NCI-H446 treated with DMSO at 0.1 percent for 48 hours (cell line): Measurements from ENCODE around the gene KCTD5.

ENCODE experiments used
- DNase-seq: peaks from one replicate; lab custom pipeline; 2025; lab: John Stamatoyannopoulos, UW

Gene KCTD5

GRCh38 chr16:2697401-2697948 lies 15.2 kb downstream of the KCTD5 start:
- DNase-seq = no peak

- no peak for DNase-seq
These were observed 16.0 kb downstream of the KCTD5 start for GRCh38 chr16:2698103-2698870.

GRCh38 chr16:2698965-2699750 lies 16.8 kb downstream of the KCTD5 start:
- DNase-seq = no peak

- no peak for DNase-seq
These were observed 17.7 kb downstream of the KCTD5 start for GRCh38 chr16:2699791-2700600.

GRCh38 chr16:2700786-2701185 lies 18.5 kb downstream of the KCTD5 start:
- DNase-seq = no peak

- no peak for DNase-seq
These were observed 18.9 kb downstream of the KCTD5 start for GRCh38 chr16:2701272-2701671.

- DNase-seq = no peak
These were observed 19.6 kb downstream of the KCTD5 start for GRCh38 chr16:2701713-2702437.

GRCh38 chr16:2702438-2702825 lies 20.1 kb downstream of the KCTD5 start:
- no peak for DNase-seq

- DNase-seq = no peak
These were observed 20.8 kb downstream of the KCTD5 start for GRCh38 chr16:2702871-2703745.

- no peak for DNase-seq
These were observed 22.1 kb downstream of the KCTD5 start for GRCh38 chr16:2704166-2704982.

GRCh38 chr16:2704983-2705275 lies 22.6 kb downstream of the KCTD5 start:
- DNase-seq = no peak

- no peak for DNase-seq
These were observed 23.0 kb downstream of the KCTD5 start for GRCh38 chr16:2705351-2705750.

GRCh38 chr16:2706085-2706484 lies 23.8 kb downstream of the KCTD5 start:
- DNase-seq = no peak

GRCh38 chr16:2706611-2707311 lies 24.4 kb downstream of the KCTD5 start:
- DNase-seq = no peak

GRCh38 chr16:2707368-2708289 lies 25.3 kb downstream of the KCTD5 start:
- no peak for DNase-seq

GRCh38 chr16:2708290-2708639 lies 25.9 kb downstream of the KCTD5 start:
- DNase-seq = no peak

GRCh38 chr16:2708955-2709587 lies 26.7 kb downstream of the KCTD5 start:
- no peak for DNase-seq

- no peak for DNase-seq
These were observed 27.3 kb downstream of the KCTD5 start for GRCh38 chr16:2709588-2709984.
